ENCODE results near the gene SPANXA1. TPM values are rescaled to one million over a fixed set of nuclear protein-coding genes. Genes with fewer than 3 reads are reported as not detected.

SPANXA1 gene
- total RNA-seq (2014; rRNA removed; shearing (Covaris generic)): 18.7 and 37.4 TPM in 2 replicates

DNA sequence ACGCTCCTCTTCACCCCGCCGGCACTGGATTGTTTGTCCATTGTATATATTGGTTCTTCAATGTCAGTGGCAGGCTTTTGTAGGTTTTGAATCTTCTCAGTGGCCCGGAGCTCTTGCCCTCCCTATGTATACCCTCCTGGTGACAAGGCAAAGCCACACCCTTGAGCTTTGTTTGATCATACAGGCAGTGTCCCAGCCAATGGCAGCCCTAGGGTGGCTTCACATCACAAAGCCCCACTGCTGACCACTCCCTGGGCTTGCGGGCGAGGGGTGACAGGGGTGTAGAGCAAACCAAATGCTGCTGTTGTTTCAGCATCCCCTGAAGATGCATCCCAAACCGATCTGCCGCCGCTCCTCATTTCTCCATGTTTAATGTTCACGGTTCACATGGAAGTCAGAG lies at the start of gene SPANXA1:
Gene SPANXA1 (minus strand): TSS at position 101 of the 400 bp plus-strand sequence. CDS start 60 bp downstream, at position 41.

DNA sequence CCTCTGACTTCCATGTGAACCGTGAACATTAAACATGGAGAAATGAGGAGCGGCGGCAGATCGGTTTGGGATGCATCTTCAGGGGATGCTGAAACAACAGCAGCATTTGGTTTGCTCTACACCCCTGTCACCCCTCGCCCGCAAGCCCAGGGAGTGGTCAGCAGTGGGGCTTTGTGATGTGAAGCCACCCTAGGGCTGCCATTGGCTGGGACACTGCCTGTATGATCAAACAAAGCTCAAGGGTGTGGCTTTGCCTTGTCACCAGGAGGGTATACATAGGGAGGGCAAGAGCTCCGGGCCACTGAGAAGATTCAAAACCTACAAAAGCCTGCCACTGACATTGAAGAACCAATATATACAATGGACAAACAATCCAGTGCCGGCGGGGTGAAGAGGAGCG lies 4.9 kb upstream of the SPANXA1 start, which contains the start of gene SPANXA2:
Gene SPANXA2 (plus strand): TSS at position 301 of the 400 bp plus-strand sequence. CDS start 60 bp downstream, at position 361.

Other genes with a start within 250 kb of the SPANXA1 start
- 37.4 and 48.0 TPM in 2 replicates for gene SPANXA2, start 5.0 kb upstream of the SPANXA1 start, total RNA-seq (2014; rRNA removed; shearing (Covaris generic))
- gene SPANXD, start 114.0 kb upstream of the SPANXA1 start, total RNA-seq (2014; rRNA removed; shearing (Covaris generic)): 7.1 and 8.2 TPM in 2 replicates

All from A375 (cell line).